Hematopoietic multipotent progenitor cell treated with erythropoietin and hydrocortisone succinate and interleukin-3 and kit ligand, for 6 days (in vitro differentiated cells): ENCODE results near the gene UHMK1.
A peak's percentile ranks its signal among the peaks of the same experiment; 100 is the strongest.
"Not testable (repeated sequence)": the region's sequence is repeated elsewhere in the genome, so short reads cannot be mapped to it uniquely, and the experiment has no call there.

ENCODE experiments used
- DNase-seq: peaks from one replicate; pipeline ENCODE4 v3.0.0-alpha.2; 2015

The UHMK1 gene, protein sequence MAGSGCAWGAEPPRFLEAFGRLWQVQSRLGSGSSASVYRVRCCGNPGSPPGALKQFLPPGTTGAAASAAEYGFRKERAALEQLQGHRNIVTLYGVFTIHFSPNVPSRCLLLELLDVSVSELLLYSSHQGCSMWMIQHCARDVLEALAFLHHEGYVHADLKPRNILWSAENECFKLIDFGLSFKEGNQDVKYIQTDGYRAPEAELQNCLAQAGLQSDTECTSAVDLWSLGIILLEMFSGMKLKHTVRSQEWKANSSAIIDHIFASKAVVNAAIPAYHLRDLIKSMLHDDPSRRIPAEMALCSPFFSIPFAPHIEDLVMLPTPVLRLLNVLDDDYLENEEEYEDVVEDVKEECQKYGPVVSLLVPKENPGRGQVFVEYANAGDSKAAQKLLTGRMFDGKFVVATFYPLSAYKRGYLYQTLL

DNA sequence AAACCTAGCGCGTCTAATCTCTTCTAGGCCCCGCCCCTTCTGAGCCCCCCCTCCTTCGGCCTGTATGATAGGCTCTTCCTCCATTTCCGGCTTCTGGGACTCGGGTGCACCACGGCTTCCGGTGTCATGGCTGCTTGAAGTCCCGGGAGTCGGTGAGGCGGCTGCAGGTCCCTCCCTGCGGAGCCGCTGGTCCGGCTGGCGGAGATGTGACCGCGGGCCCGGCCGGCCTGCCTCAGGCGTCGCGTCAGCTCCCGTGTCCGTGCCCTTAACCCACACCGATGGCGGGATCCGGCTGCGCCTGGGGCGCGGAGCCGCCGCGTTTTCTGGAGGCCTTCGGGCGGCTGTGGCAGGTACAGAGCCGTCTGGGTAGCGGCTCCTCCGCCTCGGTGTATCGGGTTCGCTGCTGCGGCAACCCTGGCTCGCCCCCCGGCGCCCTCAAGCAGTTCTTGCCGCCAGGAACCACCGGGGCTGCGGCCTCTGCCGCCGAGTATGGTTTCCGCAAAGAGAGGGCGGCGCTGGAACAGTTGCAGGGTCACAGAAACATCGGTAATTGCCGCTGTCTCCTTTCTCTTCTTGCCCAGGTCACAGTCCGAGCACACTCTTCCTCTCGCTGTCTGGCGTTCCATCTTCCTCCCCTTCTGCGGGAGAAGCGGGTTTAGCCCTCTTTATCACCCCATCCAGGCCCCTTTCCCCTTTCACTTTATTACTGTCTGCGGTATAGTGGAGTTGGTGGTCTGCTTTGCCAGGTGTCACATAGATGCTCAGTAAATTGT is at the start of gene UHMK1:
TSS of gene UHMK1 (plus strand) at position 96 of the 773 bp plus-strand sequence. CDS start at position 279, 183 bp downstream.
- DNase-seq: peak; percentile 99

- not testable (repeated sequence) for DNase-seq
These were observed 43.3 kb upstream of the UHMK1 start for GRCh38 chr1:162454361-162454760.

GRCh38 chr1:162456323-162456722 is 41.3 kb upstream of the UHMK1 start:
- DNase-seq: peak; percentile 21

DNA sequence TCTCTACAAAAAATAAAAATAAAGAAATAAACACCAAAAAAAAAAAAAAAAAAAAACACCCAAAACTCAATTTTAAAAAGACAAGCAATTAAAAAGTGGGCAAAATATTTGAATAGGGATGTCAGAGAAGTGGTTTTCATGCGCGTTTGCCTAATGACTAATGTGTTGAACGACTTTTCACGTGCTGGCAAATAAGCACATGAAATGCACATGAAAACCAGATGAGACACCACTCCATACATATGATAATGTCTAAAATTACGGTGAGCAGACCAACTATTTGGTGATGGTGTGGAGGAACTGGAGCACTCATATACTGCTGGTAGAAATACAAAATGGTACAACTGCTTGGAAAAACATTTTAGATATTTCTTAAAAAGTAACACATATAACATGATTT is 39.4 kb upstream of the UHMK1 start:
- no peak for DNase-seq

- not testable (repeated sequence) for DNase-seq
These were observed 35.2 kb upstream of the UHMK1 start for GRCh38 chr1:162462425-162462824.

GRCh38 chr1:162463021-162463420 is 34.6 kb upstream of the UHMK1 start:
- no peak for DNase-seq

DNA sequence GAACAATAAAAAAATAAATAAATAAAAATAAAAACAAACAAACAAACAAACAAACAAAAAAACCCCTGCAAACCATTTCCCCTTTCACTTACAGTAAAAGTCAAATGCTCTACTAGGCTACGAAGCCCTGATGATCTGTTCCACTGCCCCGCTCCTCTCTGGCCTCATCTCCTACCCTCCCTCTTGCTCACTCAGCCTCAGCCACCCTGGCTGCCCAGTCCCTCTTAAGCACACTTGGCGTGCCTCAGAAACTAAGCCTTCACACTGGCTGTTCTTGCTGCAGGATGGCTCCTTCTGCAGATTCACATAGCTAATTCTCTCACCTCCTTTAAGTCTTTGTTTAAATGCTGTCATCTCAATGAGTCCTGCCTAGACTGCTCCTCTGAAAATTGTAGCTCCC is 30.8 kb upstream of the UHMK1 start:
- no peak for DNase-seq

- DNase-seq: no peak
These were observed 27.4 kb upstream of the UHMK1 start for GRCh38 chr1:162470216-162470615.

DNA sequence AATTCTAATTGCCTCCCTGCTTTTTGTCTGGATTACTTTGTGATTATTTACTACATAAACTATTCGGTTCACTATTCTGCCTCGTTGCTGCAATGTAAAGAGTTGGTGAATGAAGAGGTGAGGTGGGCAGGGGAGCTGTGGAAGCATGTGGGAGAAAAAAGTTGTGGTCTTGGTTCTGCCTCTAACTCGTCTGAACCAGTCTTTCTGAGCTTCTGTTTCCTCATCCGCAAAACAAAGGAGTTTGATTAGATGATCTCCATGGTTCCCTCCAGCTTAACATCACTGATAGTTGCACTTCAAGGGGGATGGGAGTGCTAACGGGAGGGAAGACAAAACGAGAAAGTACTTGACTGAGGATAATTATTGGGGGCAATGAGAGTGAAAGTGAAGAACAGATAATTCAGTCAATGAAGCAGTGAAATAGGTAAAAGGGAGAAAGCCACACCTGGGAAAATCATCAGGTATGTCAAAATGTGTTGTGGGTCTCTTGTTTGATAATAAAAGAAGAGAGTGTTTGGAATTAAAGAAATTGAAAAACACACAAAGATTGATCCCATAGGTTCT is 26.2 kb upstream of the UHMK1 start:
- no peak for DNase-seq

- DNase-seq: no peak
These were observed 22.5 kb upstream of the UHMK1 start for GRCh38 chr1:162475089-162475488.

- DNase-seq: peak; percentile 15
These were observed 22.0 kb upstream of the UHMK1 start for GRCh38 chr1:162475539-162476185.

DNA sequence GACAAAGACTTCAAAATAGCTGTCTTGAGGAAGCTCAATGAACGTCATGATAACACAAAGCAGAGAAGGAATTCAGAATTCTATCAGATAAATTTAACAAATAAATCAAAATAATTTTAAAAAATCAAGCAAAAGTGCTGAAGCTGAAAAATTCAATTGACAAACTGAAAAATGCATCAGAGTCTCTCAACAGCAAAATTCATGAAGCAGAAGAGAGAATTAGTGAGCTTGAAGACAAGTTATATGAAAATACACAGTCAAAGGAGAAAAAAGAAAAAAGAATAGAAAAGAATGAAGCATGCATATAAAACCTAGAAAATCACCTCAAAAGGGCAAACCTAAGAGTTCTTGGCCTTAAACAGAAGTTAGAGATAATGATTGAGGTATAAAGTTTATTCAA is 21.0 kb upstream of the UHMK1 start:
- no peak for DNase-seq

DNA sequence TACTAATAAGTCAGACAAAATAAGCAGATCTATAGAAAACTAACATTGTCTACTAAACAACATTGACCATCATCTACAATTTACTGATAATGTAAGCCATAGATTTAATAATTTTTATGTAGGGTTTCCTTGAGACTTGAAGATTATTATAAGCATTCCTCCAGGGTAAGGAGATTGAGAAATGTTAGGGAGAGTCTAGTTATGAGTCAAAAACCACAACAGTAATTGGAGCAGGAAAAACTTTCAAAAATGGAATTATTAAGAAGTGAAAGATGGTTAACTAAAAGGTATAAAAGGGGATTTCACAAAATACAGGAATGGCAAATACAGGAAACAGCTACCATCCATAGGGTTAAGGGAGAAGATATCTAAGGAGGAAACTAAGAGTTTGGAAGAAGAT is 12.4 kb upstream of the UHMK1 start:
- DNase-seq: no peak

- DNase-seq: no peak
These were observed 10.4 kb upstream of the UHMK1 start for GRCh38 chr1:162487241-162487640.

- no peak for DNase-seq
These were observed 9.4 kb upstream of the UHMK1 start for GRCh38 chr1:162488219-162488618.

GRCh38 chr1:162495531-162496233 is 1.9 kb upstream of the UHMK1 start:
- not testable (repeated sequence) for DNase-seq

- DNase-seq: no peak
These were observed 405 bp upstream of the UHMK1 start for GRCh38 chr1:162497104-162497722.

GRCh38 chr1:162498496-162498810 is 835 bp downstream of the UHMK1 start:
- DNase-seq: peak; percentile 44

DNA sequence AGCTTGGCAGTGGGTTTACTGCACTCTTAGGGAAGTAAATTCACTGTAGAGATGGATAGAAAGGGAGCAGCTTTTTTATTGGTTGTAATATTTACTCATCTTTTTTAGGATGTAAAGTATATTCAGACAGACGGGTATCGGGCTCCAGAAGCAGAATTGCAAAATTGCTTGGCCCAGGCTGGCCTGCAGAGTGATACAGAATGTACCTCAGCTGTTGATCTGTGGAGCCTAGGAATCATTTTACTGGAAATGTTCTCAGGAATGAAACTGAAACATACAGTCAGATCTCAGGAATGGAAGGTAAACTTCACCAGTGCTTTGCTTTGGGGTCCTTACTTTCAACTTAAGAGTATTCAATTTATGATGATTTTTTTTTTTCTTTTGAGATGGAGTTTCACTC is 3.2 kb downstream of the UHMK1 start:
- no peak for DNase-seq

GRCh38 chr1:162502077-162502476 is 4.5 kb downstream of the UHMK1 start:
- no peak for DNase-seq

DNA sequence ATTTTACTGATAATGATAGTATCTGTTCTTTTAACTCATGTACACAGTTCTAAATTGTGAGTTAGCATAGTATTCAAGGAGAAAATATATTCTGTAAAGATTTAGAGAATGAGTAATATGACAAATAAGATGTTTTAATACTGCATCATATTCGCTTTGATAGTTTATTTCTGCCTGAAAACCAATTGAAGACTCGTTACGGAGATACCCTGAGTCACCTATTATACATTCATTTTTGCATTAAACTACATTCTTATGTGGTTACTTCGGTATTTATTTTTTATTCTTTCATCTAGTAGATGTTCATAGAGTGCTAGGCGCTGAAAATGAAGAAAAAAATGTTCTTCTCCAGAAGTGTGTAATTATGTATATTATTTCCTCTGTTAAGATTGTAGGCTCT is 5.3 kb downstream of the UHMK1 start:
- no peak for DNase-seq

- DNase-seq: no peak
These were observed 29.7 kb downstream of the UHMK1 start for GRCh38 chr1:162527314-162527713.
